GM12892 (cell line): Measurements from ENCODE around the gene CFAP70.

Experiments used
- POLR2A ChIP-seq: IDR thresholded peaks from 2 replicates; pipeline ENCODE4 v1.6.1; 2011; ENCODE audit warnings: low read depth, low read length, control low read depth
- TAF1 ChIP-seq: IDR thresholded peaks from 2 replicates; pipeline ENCODE4 v1.6.1; 2011; ENCODE audit warnings: low read depth, mild to moderate bottlenecking, control low read depth, low read length, borderline replicate concordance

DNA sequence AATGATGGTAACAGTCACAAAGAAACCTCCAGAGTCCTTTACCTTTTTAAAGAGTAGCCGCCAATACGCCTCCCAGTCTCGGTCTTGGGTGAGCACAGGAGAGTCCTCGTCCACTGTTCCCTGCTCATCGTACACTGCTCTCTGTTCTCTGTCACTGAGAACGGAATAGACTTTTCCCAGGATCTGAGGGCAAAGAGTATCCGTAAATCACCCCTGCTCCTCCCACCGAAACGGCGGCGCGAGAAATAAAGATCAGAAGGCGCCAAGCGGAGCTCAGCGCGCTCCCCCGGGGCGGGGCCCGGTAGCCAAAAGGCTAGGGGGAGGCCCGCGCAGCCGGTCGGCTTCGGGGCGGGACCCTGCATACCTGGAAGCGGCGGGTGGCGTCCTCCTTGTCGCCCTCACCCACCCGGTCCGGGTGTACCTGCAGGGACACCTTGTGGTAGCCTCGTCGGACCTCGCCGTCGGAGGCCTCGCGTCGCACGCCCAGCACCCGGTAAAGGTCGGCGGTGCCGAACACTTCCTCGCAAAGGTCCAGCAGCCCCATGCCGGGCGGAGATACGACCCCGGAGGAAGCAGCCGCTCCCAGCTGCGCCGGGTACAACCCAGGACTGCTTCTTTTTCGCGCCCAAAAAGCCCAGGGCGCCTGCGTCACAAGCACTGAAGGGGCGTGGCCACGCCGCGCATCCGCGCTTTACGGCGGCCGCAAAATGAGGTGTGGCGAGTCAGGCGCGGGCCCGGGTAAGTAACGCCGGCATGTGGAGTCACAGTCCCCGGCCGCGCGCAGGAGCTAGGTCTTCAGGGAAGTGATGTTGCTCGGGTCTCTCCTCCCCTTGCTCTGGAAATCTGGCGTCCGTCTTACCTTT lies 111.8 kb downstream of the CFAP70 start, which contains the start of gene DNAJC9:
- TF ChIP-seq POLR2A, result peak; percentile 96
- TF ChIP-seq TAF1, result peak; percentile 89
